HG02763 (cell line): ENCODE measurements around the gene RAB39B.
"Not testable (repeated sequence)": the region's sequence is repeated elsewhere in the genome, so short reads cannot be mapped to it uniquely, and the experiment has no call there.

Experiments
- ATAC-seq: cut with Tn5 transposase; IDR thresholded peaks from one replicate; pipeline ENCODE4 v1.9.1; 2021; ENCODE audit warnings: mild to moderate bottlenecking, moderate library complexity; ENCODE audit not compliant: unreplicated experiment

RAB39B gene, protein sequence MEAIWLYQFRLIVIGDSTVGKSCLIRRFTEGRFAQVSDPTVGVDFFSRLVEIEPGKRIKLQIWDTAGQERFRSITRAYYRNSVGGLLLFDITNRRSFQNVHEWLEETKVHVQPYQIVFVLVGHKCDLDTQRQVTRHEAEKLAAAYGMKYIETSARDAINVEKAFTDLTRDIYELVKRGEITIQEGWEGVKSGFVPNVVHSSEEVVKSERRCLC

DNA sequence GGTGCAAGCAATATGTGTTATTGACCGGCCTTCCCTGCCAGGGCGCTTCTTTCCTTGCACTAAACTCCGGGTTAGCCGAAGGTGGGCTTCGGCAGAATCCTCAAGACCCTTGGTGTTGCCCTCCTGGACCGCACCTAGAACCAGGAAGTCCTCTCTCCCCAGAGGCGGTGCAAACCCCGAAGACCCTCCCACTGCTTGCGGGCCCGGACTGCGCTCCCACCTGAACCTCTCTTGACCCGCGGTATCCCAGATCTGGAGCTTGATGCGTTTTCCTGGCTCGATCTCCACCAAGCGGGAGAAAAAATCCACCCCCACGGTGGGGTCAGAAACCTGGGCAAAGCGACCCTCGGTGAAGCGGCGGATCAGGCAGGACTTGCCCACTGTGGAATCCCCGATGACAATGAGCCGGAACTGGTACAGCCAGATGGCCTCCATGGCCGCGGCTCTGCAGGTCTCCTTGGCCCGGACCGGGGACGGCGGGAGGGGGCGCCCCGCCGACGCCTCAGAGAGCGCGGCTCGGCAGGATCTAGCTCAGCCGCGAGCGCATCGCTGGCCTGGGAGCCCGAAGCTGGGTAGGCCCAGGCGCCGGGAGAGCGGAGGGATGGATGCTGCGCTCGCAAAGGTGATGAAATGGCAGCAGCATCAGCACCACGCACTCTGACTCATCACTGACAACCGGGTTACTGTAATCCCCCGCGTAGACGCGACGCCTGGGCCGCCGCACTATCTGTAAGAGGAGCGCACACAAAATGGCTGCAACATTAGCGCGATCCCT is at the start of gene RAB39B:
Gene RAB39B, minus strand, starts transcription at position 638 of the 775 bp plus-strand sequence. Its CDS starts 203 bp downstream, at position 435.
- ATAC-seq, result peak; percentile 86

DNA sequence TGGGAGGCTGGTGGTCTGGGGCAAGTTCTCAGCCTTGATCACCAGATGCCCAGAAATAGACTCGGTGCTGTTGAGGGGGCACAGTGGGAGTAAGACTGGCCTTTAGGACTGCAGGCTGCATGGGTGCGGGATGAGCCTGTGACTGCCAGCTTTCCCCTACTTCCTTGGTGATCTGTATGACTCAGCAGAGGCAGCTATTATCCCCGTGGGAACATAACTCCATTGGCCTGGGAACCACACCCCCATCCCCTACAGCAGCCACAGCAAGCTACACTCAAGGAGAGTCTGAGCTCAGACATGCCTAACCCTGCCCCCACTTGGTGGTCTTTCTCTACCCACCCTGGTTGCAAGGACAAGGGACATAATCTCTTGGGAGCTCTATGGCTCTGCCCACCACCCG is 49.5 kb upstream of the RAB39B start:
- ATAC-seq, result no peak

DNA sequence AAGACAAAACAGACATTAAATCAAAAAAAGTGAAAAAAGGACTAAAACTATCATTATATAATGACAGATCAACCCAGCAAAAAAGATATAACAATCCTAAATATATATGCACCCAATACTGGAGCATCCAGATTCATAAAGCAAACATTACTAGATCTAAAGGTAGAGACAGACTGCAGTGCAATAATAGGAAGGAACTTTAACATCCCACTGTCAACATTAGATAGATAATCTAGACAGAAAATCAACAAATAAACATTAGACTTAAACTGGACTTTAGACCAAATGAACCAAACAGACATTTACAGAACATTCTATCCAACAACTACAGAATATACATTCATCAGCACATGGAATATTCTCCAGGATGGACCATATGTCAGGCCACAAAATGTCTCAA is 29.5 kb upstream of the RAB39B start:
- ATAC-seq, result no peak

DNA sequence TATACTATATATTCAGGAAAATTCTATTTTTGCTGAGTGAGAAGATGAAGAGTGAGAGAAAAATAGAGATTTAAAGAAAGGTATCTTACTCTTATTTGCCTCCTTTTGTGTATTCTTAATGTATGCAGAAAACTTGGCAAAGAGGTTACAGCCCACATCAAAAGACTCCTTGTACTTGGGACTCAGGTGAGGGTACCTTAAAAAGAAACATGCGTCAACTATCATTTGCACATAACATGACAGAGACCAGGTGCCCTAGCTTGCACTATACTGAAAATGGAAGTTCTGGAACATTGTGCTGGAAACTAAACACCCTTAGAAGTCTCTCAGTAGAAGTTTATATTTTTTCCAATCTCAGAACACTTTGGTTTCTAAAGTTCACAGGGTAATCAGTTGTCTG is 15.6 kb upstream of the RAB39B start:
- no peak for ATAC-seq

DNA sequence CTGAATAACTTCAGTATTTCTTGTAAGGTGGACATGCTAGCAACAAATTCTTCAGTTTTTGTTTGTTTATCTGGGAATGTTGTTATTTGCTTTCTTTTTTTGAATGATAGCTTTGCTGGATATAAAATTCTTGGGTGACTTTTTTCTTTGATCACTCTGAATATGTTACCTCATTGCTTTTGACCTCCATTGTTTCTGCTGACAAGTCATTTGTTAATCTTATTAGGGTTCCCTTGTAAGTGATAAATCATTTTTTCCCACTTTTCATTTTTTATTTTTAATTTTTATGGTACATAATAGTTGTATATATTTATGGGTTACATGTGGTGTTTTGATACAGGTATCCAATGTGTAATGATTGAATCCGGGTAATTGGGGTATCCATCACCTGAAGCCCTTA is 6.7 kb upstream of the RAB39B start:
- ATAC-seq, result no peak

DNA sequence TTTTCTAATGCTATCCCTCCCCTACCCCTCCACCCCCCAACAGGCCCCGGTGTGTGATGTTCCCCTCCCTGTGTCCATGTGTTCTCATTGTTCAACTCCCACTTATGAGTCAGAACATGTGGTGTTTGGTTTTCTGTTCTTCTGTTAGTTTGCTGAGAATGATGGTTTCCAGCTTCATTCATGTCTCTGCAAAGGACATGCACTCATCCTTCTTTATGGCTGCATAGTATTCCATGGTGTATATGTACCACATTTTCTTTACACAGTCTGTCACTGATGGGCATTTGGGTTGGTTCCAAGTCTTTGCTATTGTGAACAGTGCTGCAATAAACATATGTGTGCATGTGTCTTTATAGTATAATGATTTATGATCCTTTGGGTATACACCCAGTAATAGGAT is 3.7 kb upstream of the RAB39B start:
- ATAC-seq, result not testable (repeated sequence)

DNA sequence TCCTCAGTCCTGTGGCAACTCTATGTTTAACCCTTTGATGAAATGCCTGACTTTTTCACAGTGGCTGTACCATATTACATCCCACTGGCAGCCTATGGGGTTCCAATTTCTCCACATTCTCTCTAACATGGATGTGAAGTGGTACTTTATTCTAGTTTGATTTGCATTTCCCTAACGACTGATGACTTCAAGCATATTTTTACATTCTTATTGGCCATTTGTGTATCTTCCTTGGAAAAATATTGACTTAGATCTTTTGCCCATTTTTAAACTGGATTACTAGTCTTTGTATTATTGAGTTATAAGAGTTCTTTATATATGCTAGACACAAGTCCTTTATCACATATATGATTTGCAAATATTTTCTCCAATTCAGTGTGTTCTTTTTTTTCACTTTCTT is 2.1 kb upstream of the RAB39B start:
- ATAC-seq, result no peak

DNA sequence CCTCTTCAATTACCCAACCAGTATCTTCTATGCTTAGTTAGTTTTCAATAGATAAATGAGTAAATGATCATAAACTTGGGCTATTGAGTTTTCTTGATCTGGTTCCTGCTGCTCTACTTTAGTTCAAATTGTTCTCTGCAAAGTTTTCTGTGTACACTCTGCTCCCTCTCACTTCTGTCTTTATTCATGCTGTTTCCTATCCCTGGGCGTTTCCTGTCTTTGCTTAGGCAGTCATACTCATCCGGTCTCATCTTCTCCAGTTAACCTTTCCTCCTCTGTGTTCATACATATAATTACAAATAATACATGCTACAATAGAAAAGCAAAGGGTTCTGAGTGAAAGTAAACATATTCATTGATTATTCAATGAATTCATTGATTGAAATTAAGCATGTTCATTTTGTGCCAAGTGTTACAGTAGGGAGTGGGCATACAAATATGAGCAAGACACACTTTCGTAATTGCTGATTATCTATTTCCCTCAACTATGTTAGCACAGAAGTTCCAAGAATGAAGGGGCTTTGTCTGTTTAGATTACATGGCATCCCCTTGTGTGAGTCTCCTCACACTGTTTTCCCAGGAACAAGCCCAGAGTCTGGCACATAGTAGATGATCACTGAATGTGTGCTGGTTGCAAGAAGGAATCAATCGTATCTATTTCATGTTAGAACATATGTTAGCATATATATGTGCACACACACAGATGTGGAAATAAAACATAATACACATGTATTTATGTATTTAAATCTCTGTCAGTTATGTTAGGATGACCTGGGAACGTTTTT is 1.1 kb downstream of the RAB39B start:
- no peak for ATAC-seq

DNA sequence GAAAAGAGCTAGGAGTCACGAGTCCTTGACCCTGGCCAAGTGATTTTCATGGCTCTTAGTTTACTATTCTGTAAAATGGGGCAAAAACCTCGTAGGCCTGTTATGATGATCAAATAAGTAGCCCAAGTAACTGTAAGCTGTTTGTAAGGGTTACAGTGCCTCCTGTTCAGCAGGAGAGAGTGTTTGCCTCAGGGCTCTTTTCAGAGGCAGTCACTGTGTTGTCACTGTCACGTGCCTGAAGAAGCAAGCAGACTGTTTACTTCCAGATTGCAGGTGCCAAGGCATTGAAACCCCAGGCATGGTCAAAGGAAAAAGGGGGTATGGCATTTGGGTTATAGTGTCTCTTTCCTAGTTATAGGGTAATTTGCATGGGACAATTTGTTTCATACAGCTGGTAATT is 4.5 kb downstream of the RAB39B start:
- no peak for ATAC-seq

DNA sequence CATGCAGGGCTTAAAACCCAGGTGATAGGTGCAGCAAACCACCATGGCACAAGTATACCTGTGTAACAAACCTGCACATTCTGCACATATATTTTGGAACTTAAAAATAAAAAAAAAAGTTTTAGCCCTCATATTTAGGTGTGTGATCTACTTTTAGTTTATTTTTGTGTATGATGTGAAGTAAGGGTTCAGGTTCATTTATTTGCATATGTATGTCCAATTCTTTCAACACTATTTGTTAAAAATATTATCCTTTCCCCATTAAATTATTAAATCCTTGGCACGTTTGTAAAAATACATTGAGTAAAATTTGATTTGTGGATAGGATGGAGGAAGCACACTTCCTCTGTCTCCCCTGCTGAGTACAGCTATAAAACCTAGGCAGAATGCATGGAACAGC is 12.9 kb downstream of the RAB39B start:
- ATAC-seq, result no peak

DNA sequence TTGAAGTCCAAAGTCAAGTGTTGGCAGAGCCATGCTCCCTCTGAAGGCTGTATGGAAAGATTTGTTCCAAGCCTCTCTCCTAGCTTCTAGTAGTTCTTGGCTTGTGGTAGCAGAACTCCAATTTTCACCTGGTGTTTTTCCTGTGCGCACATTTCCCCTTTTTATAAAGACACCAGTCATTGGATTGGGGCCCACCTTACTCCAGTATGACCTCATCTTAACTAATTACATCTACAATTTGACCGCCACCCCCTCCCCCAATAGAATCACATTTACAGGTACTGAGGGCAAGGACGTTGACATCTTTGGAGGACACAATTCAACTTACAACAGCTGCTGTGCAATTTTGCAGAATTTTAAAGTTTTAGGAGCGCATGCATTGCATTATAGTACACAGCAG is 16.8 kb downstream of the RAB39B start:
- no peak for ATAC-seq

DNA sequence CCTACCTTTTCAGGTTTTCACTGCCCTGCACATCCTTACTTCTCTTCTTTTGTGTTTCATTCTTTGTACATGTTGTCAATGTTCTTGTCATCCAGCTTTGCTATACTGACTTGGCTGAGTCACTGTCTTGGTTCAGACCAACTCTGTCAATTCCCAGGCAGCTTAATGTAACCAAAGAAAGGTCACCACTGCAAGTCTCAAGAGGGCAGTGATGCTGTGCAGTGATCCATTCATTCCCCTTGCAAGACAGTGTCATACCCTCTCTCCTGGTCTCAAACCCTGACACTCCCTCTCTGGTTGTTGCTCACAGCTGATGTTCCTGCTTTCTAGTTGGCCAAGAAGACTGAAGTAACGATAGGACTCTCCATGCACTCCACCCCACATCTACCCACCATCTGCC is 17.5 kb downstream of the RAB39B start:
- ATAC-seq, result no peak

DNA sequence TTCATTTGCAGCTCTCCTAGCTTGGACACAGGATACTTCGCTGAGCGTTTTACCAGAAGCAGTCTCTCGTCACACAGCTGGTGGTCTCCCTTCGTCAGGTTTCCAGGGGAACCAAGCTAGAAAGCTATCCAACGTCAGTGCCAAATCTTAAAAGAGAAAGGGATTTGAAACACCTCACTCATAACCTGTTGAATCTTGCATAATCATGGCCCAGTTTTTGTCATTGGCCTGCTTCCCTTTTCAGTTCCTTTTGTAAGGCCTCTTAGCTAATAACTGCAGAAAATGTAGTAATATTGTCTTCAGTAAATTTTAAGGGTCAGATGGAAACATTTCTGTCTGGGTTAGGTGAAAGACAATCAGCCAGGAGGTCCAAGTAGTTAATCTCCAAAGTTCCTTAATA is 22.0 kb downstream of the RAB39B start:
- ATAC-seq, result no peak

DNA sequence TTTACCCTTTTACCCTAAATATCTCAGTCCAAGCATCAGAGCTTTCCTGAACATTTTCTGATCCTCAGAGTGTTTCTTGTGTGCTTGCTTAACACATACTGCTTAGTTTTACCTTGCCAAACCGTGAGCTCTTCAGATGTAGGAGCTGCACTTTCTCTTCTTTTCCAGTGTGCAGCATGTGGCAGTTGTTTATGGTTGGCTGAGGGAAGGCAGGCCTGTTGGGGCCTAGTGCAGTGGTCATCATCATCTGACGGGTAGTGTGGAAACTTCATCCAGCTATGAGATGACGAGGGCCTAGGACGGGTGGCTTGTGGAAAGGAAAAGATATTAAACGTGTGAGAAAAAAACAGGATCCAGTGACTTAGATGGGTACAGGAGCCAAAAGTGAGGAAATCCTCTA is 26.6 kb downstream of the RAB39B start:
- no peak for ATAC-seq

DNA sequence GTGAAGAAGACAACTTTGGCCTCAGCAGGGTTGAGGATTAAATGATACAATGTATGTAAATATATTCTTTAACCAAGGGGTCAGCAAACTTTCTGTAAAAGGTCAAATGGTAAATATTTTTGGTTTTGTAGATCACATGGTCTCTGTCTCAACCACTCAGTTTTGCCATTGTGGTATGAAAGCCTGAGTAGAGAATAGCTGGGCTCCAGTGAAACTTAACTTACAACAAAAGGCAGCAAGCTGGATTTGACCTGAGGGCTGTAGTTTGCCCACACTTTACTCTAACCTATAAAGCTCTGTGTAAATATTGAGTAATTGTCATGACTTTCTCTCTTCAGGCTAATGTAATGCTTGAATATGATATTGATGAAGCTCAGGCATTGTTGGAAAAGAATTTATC is 28.4 kb downstream of the RAB39B start:
- ATAC-seq, result no peak

DNA sequence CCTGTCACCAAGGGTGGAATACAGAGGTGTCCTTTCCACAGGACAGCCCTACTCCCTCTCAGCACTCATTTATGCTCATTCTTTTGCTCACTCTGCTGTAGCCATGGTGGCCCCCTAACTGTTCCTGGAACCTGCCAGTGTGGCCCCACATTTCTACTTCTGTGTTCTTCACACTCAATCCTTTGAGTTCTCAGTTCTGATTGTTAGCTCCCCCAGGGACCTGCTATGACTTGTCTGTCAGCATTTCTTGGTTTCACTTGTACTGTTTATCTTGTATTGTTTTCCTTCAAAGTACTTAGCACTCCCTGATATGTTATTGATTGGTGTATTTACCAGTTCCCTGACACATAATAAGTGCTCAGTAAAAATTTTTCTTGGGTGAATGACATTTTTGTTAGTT is 33.1 kb downstream of the RAB39B start:
- peak; percentile 78 for ATAC-seq

DNA sequence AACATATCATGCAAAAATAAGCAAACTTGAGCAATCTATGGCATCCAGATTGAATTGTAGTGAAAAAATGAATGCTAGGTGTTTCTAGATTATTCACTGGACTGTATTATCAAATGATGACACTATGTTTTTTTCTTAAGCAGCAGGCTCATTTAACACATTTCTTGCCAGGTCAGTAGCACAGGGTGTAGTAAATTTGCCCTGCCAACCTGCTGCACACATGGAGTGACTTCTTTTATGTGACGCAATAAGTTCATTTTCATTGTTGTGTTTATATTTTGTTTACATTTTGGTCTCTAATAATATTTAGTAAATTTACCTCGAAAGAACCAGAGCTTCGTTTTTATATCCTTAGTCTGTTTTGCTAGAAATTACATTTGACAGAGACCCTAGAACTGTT is 38.5 kb downstream of the RAB39B start:
- ATAC-seq, result no peak

DNA sequence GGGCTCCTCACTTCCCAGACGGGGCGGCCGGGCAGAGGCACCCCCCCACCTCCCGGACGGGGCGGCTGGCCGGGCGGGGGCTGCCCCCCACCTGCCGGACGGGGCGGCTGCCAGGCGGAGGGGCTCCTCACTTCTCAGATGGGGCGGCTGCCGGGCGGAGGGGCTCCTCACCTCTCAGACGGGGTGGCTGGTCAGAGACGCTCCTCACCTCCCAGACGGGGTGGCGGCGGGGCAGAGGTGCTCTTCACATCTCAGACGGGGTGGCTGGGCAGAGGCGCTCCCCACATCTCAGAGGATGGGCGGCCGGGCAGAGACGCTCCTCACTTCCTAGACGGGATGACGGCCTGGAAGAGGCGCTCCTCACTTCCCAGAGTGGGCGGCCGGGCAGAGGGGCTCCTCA is 40.5 kb downstream of the RAB39B start:
- ATAC-seq, result not testable (repeated sequence)

DNA sequence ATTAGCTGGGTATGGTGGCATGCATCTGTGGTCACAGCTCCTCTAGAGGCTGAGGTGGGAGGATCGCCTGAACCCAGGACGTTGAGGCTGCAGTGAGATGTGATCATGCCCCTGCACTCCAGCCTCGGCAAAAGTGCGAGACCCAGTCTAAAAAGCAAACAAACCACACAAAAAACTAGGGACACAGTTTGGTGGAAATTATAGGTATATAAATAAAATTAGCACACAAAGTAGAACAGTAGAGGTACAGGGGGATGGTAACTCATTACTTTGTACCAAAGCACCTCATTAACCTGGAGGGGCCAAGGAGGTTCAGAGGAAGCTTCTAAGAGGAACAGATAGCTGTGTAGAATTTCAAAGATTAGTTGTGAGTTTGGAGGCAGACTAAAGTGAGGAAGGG is 42.9 kb downstream of the RAB39B start:
- no peak for ATAC-seq

DNA sequence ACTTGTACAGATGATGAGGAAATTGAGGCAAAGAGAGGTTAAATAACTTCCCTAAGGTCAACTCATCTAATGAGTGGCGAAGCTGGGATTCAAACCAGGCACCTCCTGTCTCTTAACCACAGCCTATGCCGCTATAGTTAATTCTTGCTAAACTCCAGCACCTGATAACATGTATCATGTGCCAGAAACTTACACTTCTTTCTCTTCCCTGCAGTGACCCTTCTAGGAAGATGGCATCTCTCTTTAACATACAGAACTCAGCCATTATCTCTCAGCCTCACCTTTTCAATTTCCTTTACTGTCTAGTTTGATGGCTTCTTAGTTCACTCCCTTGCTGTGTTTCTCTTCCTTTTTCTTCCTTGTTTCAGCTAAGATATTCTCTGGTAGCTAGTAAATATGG is 45.5 kb downstream of the RAB39B start:
- no peak for ATAC-seq

DNA sequence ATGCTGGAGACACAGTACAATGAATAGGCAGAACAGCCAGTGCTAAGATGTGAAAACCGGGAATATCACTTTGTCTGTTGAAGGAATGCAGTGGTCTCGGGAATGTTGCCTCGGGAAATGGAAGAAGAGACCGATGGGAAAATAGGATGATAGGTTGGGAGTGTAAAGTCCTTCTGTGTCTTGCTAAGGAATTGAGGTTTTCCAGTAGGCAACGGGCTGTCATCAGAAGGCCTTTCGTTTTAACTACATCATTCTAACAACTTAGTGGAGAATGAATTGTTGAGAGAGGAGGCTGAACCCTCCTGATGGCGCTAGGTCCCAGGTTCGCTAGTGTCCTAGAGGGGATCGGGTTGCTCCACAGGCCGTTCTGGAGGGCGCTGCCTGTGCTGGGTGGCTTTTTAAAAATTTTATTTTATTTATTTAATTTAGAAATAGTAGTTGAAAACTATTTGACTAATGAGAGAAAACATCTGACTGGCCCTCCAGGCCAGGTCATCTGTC is 47.3 kb downstream of the RAB39B start:
- no peak for ATAC-seq
